ENCODE measurements around the gene PLEKHA8. TPM values are rescaled to one million over a fixed set of nuclear protein-coding genes. Genes with fewer than 3 reads are reported as not detected.

The PLEKHA8 gene
- total RNA-seq, 2 experiments from 2014 or later, result 11.6 to 14.3 TPM

DNA sequence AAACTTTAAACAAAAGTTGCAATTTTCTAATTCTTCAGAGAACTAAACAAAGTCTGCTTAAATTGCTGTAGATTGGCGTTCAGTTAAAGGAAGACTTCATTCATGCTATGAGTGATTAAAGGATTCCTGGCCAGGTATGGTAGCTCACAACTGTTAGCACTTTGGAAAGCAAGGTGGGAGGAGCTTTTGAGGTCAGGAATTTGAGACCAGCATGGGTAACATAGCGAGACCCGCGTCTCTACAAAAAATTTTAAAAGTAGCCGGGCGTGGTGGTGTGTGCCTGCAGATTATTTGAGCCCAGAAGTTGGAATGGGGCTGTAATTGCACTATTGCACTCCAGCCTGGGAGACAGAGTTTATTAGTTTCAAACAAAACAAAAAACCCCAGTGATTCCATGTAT lies 25.1 kb upstream of the PLEKHA8 start:
- ATAC-seq (ENCODE audit: low read depth) (no peak), DNase-seq (no peak)
- POLR2A ChIA-PET, result no interaction called here
- Mint-ChIP-seq H3K27me3 (peaks cover 21% of the 10 kb centered on the region), H3K9me3 (no peaks in the 10 kb centered on the region), H3K36me3 (peaks cover 1% of the 10 kb centered on the region), H3K4me1 (no peaks in the 10 kb centered on the region), H3K4me3 (no peak overlapping the region), H3K27ac (no peak overlapping the region)

DNA sequence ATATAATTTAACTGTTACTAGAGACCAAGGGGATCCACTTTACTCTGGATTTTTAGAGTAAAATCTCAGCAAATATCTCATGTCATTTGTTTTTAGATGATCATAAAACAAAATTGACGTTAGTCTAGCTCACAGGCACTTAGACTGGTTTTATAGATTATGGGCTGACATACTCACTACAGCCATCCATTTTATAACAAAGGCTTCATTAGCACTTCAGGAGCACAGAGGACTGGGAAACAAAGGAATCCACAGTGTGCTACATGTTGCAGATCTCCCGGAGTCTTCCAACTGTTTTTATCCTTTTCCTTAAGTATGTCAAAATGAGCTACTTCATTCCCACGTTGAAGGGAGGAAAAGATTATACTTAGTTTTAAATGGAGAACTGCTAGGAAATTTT lies 22.7 kb upstream of the PLEKHA8 start:
- no peaks in the 10 kb centered on the region for H3K4me1 Mint-ChIP-seq
- no peak for ATAC-seq (ENCODE audit: low read depth)
- no peaks in the 10 kb centered on the region for H3K36me3 Mint-ChIP-seq
- H3K27ac Mint-ChIP-seq, result no peak overlapping the region
- no peak overlapping the region for H3K4me3 Mint-ChIP-seq
- peaks cover 14% of the 10 kb centered on the region for H3K27me3 Mint-ChIP-seq
- DNase-seq, result no peak
- H3K9me3 Mint-ChIP-seq, result no peaks in the 10 kb centered on the region
- POLR2A ChIA-PET, result no interaction called here

- H3K27ac Mint-ChIP-seq, result no peak overlapping the region
- no peak for DNase-seq
- no peaks in the 10 kb centered on the region for H3K9me3 Mint-ChIP-seq
- H3K4me1 Mint-ChIP-seq, result no peaks in the 10 kb centered on the region
- peaks cover 6% of the 10 kb centered on the region for H3K27me3 Mint-ChIP-seq
- no peak for ATAC-seq (ENCODE audit: low read depth)
- H3K36me3 Mint-ChIP-seq, result peaks cover 4% of the 10 kb centered on the region
- POLR2A ChIA-PET, result no interaction called here
- H3K4me3 Mint-ChIP-seq, result no peak overlapping the region
Observed at GRCh38 chr7:30010021-30010420, 18.2 kb upstream of the PLEKHA8 start.

- H3K4me1 Mint-ChIP-seq, result no peaks in the 10 kb centered on the region
Observed at GRCh38 chr7:30012757-30013156, 15.5 kb upstream of the PLEKHA8 start.

GRCh38 chr7:30018451-30018850 lies 9.8 kb upstream of the PLEKHA8 start:
- ATAC-seq (ENCODE audit: low read depth) (no peak), DNase-seq (no peak)
- Mint-ChIP-seq H3K4me1 (peaks cover 6% of the 10 kb centered on the region), H3K27me3 (no peaks in the 10 kb centered on the region), H3K36me3 (peaks cover 7% of the 10 kb centered on the region), H3K27ac (no peak overlapping the region), H3K9me3 (no peaks in the 10 kb centered on the region), H3K4me3 (no peak overlapping the region)
- POLR2A ChIA-PET, result no interaction called here

More at GRCh38 chr7:30012757-30013156, 15.5 kb upstream of the PLEKHA8 start:
- ATAC-seq (ENCODE audit: low read depth), result no peak
- Mint-ChIP-seq H3K27me3 (no peaks in the 10 kb centered on the region), H3K36me3 (peaks cover 4% of the 10 kb centered on the region), H3K9me3 (no peaks in the 10 kb centered on the region), H3K27ac (no peak overlapping the region), H3K4me3 (no peak overlapping the region)
- DNase-seq, result no peak
- POLR2A ChIA-PET, result no interaction called here

GRCh38 chr7:30019387-30019786 lies 8.8 kb upstream of the PLEKHA8 start:
- Mint-ChIP-seq H3K4me3 (no peak overlapping the region), H3K4me1 (peaks cover 11% of the 10 kb centered on the region), H3K9me3 (no peaks in the 10 kb centered on the region), H3K27me3 (no peaks in the 10 kb centered on the region), H3K36me3 (peaks cover 6% of the 10 kb centered on the region), H3K27ac (no peak overlapping the region)
- ATAC-seq (ENCODE audit: low read depth), result no peak
- POLR2A ChIA-PET, result no interaction called here
- no peak for DNase-seq

DNA sequence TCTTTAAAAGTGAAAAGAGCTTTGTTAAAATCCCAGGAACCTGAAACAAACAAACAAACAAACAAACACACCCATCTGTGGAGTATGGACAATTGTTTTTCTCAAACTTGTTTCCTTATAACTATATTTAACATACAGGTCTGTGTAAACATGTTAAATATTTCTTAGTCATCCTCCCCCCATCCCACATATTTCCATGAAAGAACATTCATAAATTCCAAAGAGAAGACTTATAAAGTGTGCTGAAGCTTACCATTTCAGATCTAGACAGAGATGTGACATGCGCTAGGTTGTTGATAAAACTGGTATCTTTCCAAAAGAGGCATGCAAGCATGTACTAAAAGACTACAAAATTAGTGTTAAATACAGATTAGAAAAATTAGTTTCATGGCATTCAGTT lies 8.3 kb upstream of the PLEKHA8 start:
- ATAC-seq (ENCODE audit: low read depth) (no peak), DNase-seq (no peak)
- POLR2A ChIA-PET, result no interaction called here
- H3K27me3 Mint-ChIP-seq, result no peaks in the 10 kb centered on the region
- peaks cover 15% of the 10 kb centered on the region for H3K4me1 Mint-ChIP-seq
- H3K36me3 Mint-ChIP-seq, result peaks cover 4% of the 10 kb centered on the region
- H3K27ac Mint-ChIP-seq, result no peak overlapping the region
- no peak overlapping the region for H3K4me3 Mint-ChIP-seq
- no peaks in the 10 kb centered on the region for H3K9me3 Mint-ChIP-seq

DNA sequence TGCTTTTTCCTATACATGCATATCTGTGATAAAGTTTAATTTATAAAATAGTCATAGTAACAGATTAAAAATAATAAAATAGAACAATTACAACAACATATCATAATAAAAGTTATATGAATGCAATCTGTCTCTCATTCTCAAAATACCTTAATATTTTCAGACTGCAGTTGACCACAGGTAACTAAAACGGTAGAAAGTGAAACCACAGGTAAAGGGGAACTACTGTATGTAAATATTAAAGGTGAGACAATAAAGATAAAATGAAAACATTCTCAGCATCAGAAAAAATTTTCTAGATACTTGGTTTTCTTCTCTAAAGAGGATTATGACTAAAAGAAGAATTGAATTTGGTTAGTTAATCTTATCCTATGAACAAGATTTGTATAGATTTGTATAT lies 7.7 kb upstream of the PLEKHA8 start:
- Mint-ChIP-seq H3K4me3 (no peak overlapping the region), H3K9me3 (no peaks in the 10 kb centered on the region), H3K27ac (no peak overlapping the region), H3K36me3 (peaks cover 4% of the 10 kb centered on the region), H3K4me1 (peaks cover 20% of the 10 kb centered on the region), H3K27me3 (no peaks in the 10 kb centered on the region)
- ATAC-seq (ENCODE audit: low read depth) (no peak), DNase-seq (no peak)
- POLR2A ChIA-PET, result no interaction called here

- H3K27me3 Mint-ChIP-seq, result no peaks in the 10 kb centered on the region
- POLR2A ChIA-PET, result no interaction called here
- peaks cover 4% of the 10 kb centered on the region for H3K36me3 Mint-ChIP-seq
- H3K9me3 Mint-ChIP-seq, result no peaks in the 10 kb centered on the region
- DNase-seq (no peak), ATAC-seq (ENCODE audit: low read depth) (no peak)
- H3K27ac Mint-ChIP-seq, result no peak overlapping the region
- H3K4me3 Mint-ChIP-seq, result no peak overlapping the region
- H3K4me1 Mint-ChIP-seq, result peaks cover 27% of the 10 kb centered on the region
Observed at GRCh38 chr7:30022991-30023390, 5.2 kb upstream of the PLEKHA8 start.

DNA sequence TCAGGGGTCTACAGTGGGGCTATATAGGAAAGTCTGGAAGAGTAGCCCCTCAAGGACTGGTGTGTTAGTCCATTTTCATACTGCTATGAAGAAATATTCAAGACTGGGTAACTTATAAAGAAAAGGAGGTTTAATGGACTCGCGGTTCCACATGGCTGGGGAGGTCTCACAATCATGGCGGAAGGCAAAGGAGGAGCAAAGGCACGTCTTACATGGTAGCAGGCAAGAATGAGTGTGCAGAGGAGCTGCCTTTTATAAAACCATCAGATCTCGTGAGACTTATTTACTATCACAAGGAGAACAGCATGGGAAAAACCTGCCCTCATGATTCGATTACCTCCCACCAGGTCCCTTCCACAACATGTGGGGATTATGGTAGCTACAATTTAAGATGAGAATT lies 4.7 kb upstream of the PLEKHA8 start:
- no peak for ATAC-seq (ENCODE audit: low read depth)
- POLR2A ChIA-PET, result no interaction called here
- H3K9me3 Mint-ChIP-seq, result no peaks in the 10 kb centered on the region
- H3K27me3 Mint-ChIP-seq, result no peaks in the 10 kb centered on the region
- peaks cover 4% of the 10 kb centered on the region for H3K36me3 Mint-ChIP-seq
- H3K27ac Mint-ChIP-seq, result no peak overlapping the region
- H3K4me1 Mint-ChIP-seq, result peaks cover 27% of the 10 kb centered on the region
- no peak for DNase-seq
- no peak overlapping the region for H3K4me3 Mint-ChIP-seq

DNA sequence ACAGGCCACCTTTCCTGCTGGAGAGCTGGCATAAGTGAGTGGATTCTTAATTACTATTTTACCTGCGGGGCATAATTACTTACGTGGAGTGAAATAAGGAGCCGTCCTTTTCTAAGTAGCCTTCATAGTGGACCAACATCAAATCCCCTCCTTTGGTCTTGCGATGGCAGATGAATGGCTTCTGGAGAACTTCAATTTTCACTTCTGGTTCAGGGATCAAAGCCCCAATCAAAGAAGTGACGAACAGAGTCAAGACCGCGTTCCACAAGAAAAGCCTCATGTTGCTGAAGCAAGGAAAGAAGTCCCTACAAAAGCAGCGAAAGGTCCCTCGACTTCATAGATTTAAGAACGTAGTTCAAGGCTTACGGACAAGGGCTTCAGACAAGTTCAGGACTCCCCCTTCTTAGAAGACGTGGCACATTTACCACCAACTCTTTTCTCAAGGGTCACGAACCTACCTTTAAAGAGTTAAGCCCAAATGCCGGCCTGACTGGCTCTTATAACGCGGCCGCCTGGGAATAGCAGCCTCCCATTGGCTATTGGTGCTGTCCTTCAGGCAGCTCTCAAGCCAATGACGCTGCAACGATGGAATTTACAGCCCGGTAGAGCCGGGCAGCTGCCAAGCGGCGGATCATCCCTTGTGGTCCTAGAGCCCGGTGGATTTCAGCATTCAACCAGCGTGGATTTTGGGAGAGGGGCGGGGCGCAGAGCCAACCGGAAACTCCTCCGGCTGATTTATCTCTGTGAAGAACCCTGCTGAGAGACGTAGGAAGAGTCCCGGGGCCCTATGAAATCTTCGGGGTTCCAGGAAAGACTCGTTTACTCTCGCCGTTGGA lies 1.8 kb upstream of the PLEKHA8 start, which contains the start of gene FKBP14:
FKBP14 (minus strand) TSS at position 474 of the 836 bp plus-strand sequence; CDS start at position 280, 194 bp downstream.
- H3K36me3 Mint-ChIP-seq, result peaks cover 2% of the 10 kb centered on the region
- H3K27me3 Mint-ChIP-seq, result no peaks in the 10 kb centered on the region
- DNase-seq (peak; percentile 81), ATAC-seq (ENCODE audit: low read depth) (peak; percentile 88)
- POLR2A ChIA-PET, result interaction anchor here (1.4 to 3.0 kb wide), 5 partner anchors 33 to 131 kb away, joined by 3 to 7 read pairs (median 4); partner anchors contain the start of gene SCRN1
- no peaks in the 10 kb centered on the region for H3K9me3 Mint-ChIP-seq
- H3K4me3 Mint-ChIP-seq, result no peak within 1 kb of the TSS
- peaks cover 26% of the 10 kb centered on the region for H3K4me1 Mint-ChIP-seq
- peak within 1 kb of the TSS; percentile 81 for H3K27ac Mint-ChIP-seq

DNA sequence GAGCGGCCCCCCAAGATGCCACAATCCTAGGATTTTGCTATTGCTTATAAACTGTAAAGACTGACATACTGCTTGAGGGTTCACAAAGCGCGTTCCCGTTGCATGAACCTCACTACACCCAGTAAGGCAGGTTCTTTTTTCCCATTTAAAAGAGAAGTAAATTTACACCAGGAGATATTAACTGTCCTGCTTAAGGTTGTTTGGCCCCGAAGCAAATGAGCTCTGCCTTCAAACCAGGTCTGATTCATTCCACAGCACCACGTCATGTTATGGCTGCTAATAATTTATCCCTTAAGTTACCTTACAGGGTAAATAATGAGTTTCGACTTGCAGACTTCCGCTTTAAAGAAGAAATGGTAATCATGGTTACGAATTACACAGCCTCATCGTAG lies 1.2 kb upstream of the PLEKHA8 start:
- Mint-ChIP-seq H3K4me3 (no peak overlapping the region), H3K27me3 (no peaks in the 10 kb centered on the region), H3K27ac (peak overlapping the region; percentile 81), H3K4me1 (peaks cover 26% of the 10 kb centered on the region), H3K36me3 (peaks cover 2% of the 10 kb centered on the region), H3K9me3 (no peaks in the 10 kb centered on the region)
- DNase-seq (no peak), ATAC-seq (ENCODE audit: low read depth) (peak; percentile 6)
- POLR2A ChIA-PET, result interaction anchor here (0.6 to 3.0 kb wide), 6 partner anchors 32 to 341 kb away, joined by 3 to 7 read pairs (median 4); partner anchors contain the start of gene SCRN1

- H3K4me3 Mint-ChIP-seq, result no peak overlapping the region
Observed at GRCh38 chr7:30027740-30028215, 434 bp upstream of the PLEKHA8 start.

More at GRCh38 chr7:30027740-30028215, 434 bp upstream of the PLEKHA8 start:
- DNase-seq, result no peak
- Mint-ChIP-seq H3K27ac (peak overlapping the region; percentile 81), H3K9me3 (no peaks in the 10 kb centered on the region), H3K4me1 (peaks cover 27% of the 10 kb centered on the region), H3K36me3 (peaks cover 2% of the 10 kb centered on the region), H3K27me3 (no peaks in the 10 kb centered on the region)
- no peak for ATAC-seq (ENCODE audit: low read depth)
- POLR2A ChIA-PET, result interaction anchor here (0.6 to 3.0 kb wide), 7 partner anchors 31 to 451 kb away, joined by 3 to 7 read pairs (median 3); partner anchors contain the start of genes NOD1 and SCRN1

All from activated naive CD8-positive, alpha-beta T cell treated with anti-CD3 and anti-CD28 coated beads, Interleukin-2, amount 10 ng/mL, durations not matched to agents 7 days and 5 days (primary cell).